H1 (cell line): Measurements from ENCODE around the gene SPINT1. TPM values are rescaled to one million over a fixed set of nuclear protein-coding genes. Genes with fewer than 3 reads are reported as not detected.

ENCODE experiments used
- CTCF ChIA-PET: fragments of 300-600 bp; sonication (Branson Sonifier 250); formaldehyde crosslinking; loops from one replicate; lab custom pipeline; 2021; ENCODE audit not compliant: partially characterized antibody; lab: Charles Lee
- POLR2A ChIA-PET: fragments of 300-600 bp; sonication (Branson Sonifier 250); formaldehyde crosslinking; loops from one replicate; lab custom pipeline; 2021; ENCODE audit warnings: inconsistent platforms; ENCODE audit not compliant: partially characterized antibody; lab: Charles Lee
- DNase-seq, 2 experiments: peaks; one replicate each; pipeline versions ENCODE4 v3.0.0 to v3.0.0-alpha.2; 2010 to 2022; ENCODE audit warnings: low spot score in 2 of 2, low read depth in 1 of 2, mixed read lengths in 1 of 2
- FAIRE-seq: peaks from 2 replicates; lab custom pipeline; 2011; peaks lifted over from hg19 to GRCh38; lab: Jason Lieb, UNC
- H2AFZ ChIP-seq: 2 replicates; pipeline ENCODE4 v1.8.1; 2012; ENCODE audit warnings: low read length, inconsistent platforms
- H2AK5ac ChIP-seq: 2 replicates; pipeline ENCODE4 v1.6.1; 2013; ENCODE audit warnings: low read depth, low read length
- H2BK120ac ChIP-seq: replicated peaks from 2 replicates; pipeline ENCODE3; 2013; ENCODE audit warnings: low read depth, low read length, inconsistent platforms
- H2BK12ac ChIP-seq: 2 replicates; pipeline ENCODE4 v1.6.1; 2013; ENCODE audit warnings: low read depth, low read length
- H2BK15ac ChIP-seq: 2 replicates; pipeline ENCODE4 v1.6.1; 2013; ENCODE audit warnings: low read length
- H2BK20ac ChIP-seq: 2 replicates; pipeline ENCODE4 v1.6.1; 2013; ENCODE audit warnings: low read length
- H2BK5ac ChIP-seq: 2 replicates; pipeline ENCODE4 v1.6.1; 2013; ENCODE audit warnings: low read depth, low read length
- H3K14ac ChIP-seq: 2 replicates; pipeline ENCODE4 v1.6.1; 2013; ENCODE audit warnings: inconsistent platforms; ENCODE audit not compliant: insufficient read length
- H3K18ac ChIP-seq: 2 replicates; pipeline ENCODE4 v1.6.1; 2013; ENCODE audit warnings: low read length; ENCODE audit errors: extremely low read depth
- H3K23ac ChIP-seq: 2 replicates; pipeline ENCODE4 v1.6.1; 2013; ENCODE audit warnings: inconsistent platforms; ENCODE audit not compliant: insufficient read length
- H3K23me2 ChIP-seq: 2 replicates; pipeline ENCODE4 v1.6.1; 2013; ENCODE audit warnings: low read depth, low read length
- H3K27ac ChIP-seq: 2 replicates; pipeline ENCODE4 v1.6.1; 2011; ENCODE audit warnings: low read depth, low read length, inconsistent platforms
- H3K27me3 ChIP-seq, 4 experiments: replicated peaks in 1 of 4; 1 replicate in 1 of 4; 2 replicates in 3 of 4; pipeline versions ENCODE4 v1.6.1 to v1.8.1; 2011 to 2013; ENCODE audit warnings: low read length in 3 of 4, mild to moderate bottlenecking in 3 of 4, inconsistent platforms in 2 of 4, mixed read lengths in 2 of 4, moderate library complexity in 1 of 4; ENCODE audit not compliant: control insufficient read depth in 3 of 4, insufficient read depth in 3 of 4; ENCODE audit errors: extremely low read depth in 1 of 4
- H3K36me3 ChIP-seq, 4 experiments: 2 replicates each; pipeline versions ENCODE4 v1.6.1 to v1.8.1; 2011 to 2013; ENCODE audit warnings: mild to moderate bottlenecking in 4 of 4, low read length in 3 of 4, moderate library complexity in 2 of 4, control low read depth in 1 of 4, inconsistent platforms in 1 of 4; ENCODE audit not compliant: insufficient read depth in 4 of 4, control insufficient read depth in 2 of 4
- H3K4ac ChIP-seq: replicated peaks from 2 replicates; pipeline ENCODE3; 2013; ENCODE audit warnings: low read length, low read depth, mixed read lengths, inconsistent platforms; ENCODE audit not compliant: insufficient read length
- H3K4me1 ChIP-seq, 4 experiments: replicated peaks in 1 of 4; 1 replicate in 1 of 4; 2 replicates in 3 of 4; pipeline versions ENCODE4 v1.6.1 to v1.8.1; 2011 to 2013; ENCODE audit warnings: low read length in 3 of 4, inconsistent platforms in 2 of 4, mixed read lengths in 1 of 4; ENCODE audit not compliant: insufficient read depth in 4 of 4, control insufficient read depth in 3 of 4
- H3K4me2 ChIP-seq, 2 experiments: 2 replicates each; pipeline versions ENCODE4 v1.6.1 to v1.8.1; 2011 to 2013; ENCODE audit warnings: low read depth in 2 of 2, low read length in 2 of 2, control low read depth in 1 of 2, inconsistent platforms in 1 of 2, mild to moderate bottlenecking in 1 of 2; ENCODE audit not compliant: insufficient read depth in 1 of 2
- H3K4me3 ChIP-seq, 4 experiments: fragments of 200-600, 300-600 bp in 1 of 4; sonication (generic), shearing (Covaris generic), sonication (Bioruptor Twin) in 1 of 4; 2 replicates each; pipeline versions ENCODE4 v1.5.1 to v1.8.1; 2011 to 2016; ENCODE audit warnings: low read length in 4 of 4, low read depth in 3 of 4, control low read depth in 2 of 4, inconsistent platforms in 2 of 4, mild to moderate bottlenecking in 2 of 4, mixed read lengths in 1 of 4, moderate library complexity in 1 of 4; ENCODE audit not compliant: insufficient read depth in 2 of 4; ENCODE audit errors: extremely low read depth in 1 of 4
- H3K56ac ChIP-seq: replicated peaks from 2 replicates; pipeline ENCODE3; 2013; ENCODE audit warnings: low read depth, mild to moderate bottlenecking, mixed read lengths, low read length, inconsistent platforms; ENCODE audit not compliant: insufficient read length
- H3K79me1 ChIP-seq: 2 replicates; pipeline ENCODE4 v1.6.1; 2013; ENCODE audit warnings: low read depth, low read length, control low read depth
- H3K79me2 ChIP-seq, 2 experiments: 2 replicates each; pipeline versions ENCODE4 v1.6.1 to v1.8.1; 2012 to 2013; ENCODE audit warnings: low read length in 2 of 2, mild to moderate bottlenecking in 2 of 2, inconsistent platforms in 1 of 2; ENCODE audit not compliant: insufficient read depth in 2 of 2, control insufficient read depth in 1 of 2
- H3K9ac ChIP-seq, 4 experiments: replicated peaks in 1 of 4; 1 replicate in 1 of 4; 2 replicates in 3 of 4; pipeline versions ENCODE4 v1.6.1 to v1.8.1; 2011 to 2013; ENCODE audit warnings: low read depth in 3 of 4, low read length in 3 of 4, control low read depth in 2 of 4, mild to moderate bottlenecking in 2 of 4, moderate library complexity in 2 of 4, inconsistent platforms in 1 of 4; ENCODE audit errors: extremely low read depth in 1 of 4
- H3K9me3 ChIP-seq, 2 experiments: 2 replicates each; pipeline versions ENCODE4 v1.6.1 to v1.8.1; 2012 to 2013; ENCODE audit warnings: mild to moderate bottlenecking in 2 of 2, moderate library complexity in 2 of 2, control low read depth in 1 of 2, inconsistent platforms in 1 of 2, low read depth in 1 of 2, low read length in 1 of 2, mixed read lengths in 1 of 2; ENCODE audit not compliant: insufficient read depth in 2 of 2
- H4K20me1 ChIP-seq, 2 experiments: replicated peaks in 1 of 2; 2 replicates each; pipeline versions ENCODE3 to v1.8.1; 2011 to 2013; ENCODE audit warnings: inconsistent platforms in 2 of 2, low read length in 2 of 2, mild to moderate bottlenecking in 1 of 2; ENCODE audit not compliant: insufficient read depth in 2 of 2, control insufficient read depth in 1 of 2
- H4K5ac ChIP-seq: 2 replicates; pipeline ENCODE4 v1.6.1; 2013; ENCODE audit warnings: low read length, low read depth, mixed read lengths, inconsistent platforms; ENCODE audit not compliant: insufficient read length
- H4K8ac ChIP-seq: 2 replicates; pipeline ENCODE4 v1.8.0; 2013; ENCODE audit warnings: mild to moderate bottlenecking, moderate library complexity, low read length, inconsistent platforms; ENCODE audit not compliant: insufficient read depth; ENCODE audit errors: extremely low read depth
- H4K91ac ChIP-seq: replicated peaks from 2 replicates; pipeline ENCODE3; 2013; ENCODE audit warnings: low read length, mixed read lengths, inconsistent platforms; ENCODE audit not compliant: insufficient read length
- BCL11A ChIP-seq, 2 experiments: IDR thresholded peaks; one replicate each; pipeline ENCODE4 v1.6.1; 2011; ENCODE audit warnings: low read depth in 2 of 2, low read length in 2 of 2, mild to moderate bottlenecking in 2 of 2
- CTCF ChIP-seq, 3 experiments: IDR thresholded peaks; 1 replicate in 2 of 3; 2 replicates in 1 of 3; pipeline versions ENCODE4 v1.5.1 to v1.6.1; 2011; ENCODE audit warnings: low read length in 3 of 3, mild to moderate bottlenecking in 3 of 3, inconsistent platforms in 2 of 3, low read depth in 1 of 3, moderate library complexity in 1 of 3; ENCODE audit not compliant: insufficient read depth in 1 of 3; ENCODE audit errors: control extremely low read depth in 1 of 3
- HDAC2 ChIP-seq, 2 experiments: fragments of 300-600 bp in 1 of 2; sonication (generic) in 1 of 2; IDR thresholded peaks; 2 replicates each; pipeline ENCODE4 v1.6.1; 2011 to 2012; ENCODE audit warnings: low read depth in 2 of 2, low read length in 2 of 2, mild to moderate bottlenecking in 2 of 2, moderate library complexity in 2 of 2, borderline replicate concordance in 1 of 2, inconsistent platforms in 1 of 2
- KDM1A ChIP-seq: fragments of 200-600, 300-600 bp; sonication (generic); IDR thresholded peaks from 2 replicates; pipeline ENCODE4 v1.7.1; 2016; ENCODE audit warnings: mild to moderate bottlenecking, low read length, borderline replicate concordance
- NRF1 ChIP-seq: IDR thresholded peaks from 2 replicates; pipeline ENCODE4 v1.6.1; 2011; ENCODE audit warnings: mild to moderate bottlenecking, low read depth, low read length, improper control_type of control experiment
- POLR2A ChIP-seq, 2 experiments: IDR thresholded peaks; 1 replicate in 1 of 2; 2 replicates in 1 of 2; pipeline ENCODE4 v1.6.1; 2011; ENCODE audit warnings: low read depth in 2 of 2, low read length in 2 of 2, mild to moderate bottlenecking in 2 of 2; ENCODE audit errors: control extremely low read depth in 1 of 2
- RXRA ChIP-seq: IDR thresholded peaks from 2 replicates; pipeline ENCODE4 v1.6.1; 2011; ENCODE audit warnings: low read depth, mild to moderate bottlenecking, low read length, moderate library complexity; ENCODE audit not compliant: insufficient read depth
- SIN3A ChIP-seq, 2 experiments: IDR thresholded peaks in 1 of 2; conservative IDR thresholded peaks in 1 of 2; 2 replicates each; pipeline ENCODE4 v1.6.1; 2011 to 2012; ENCODE audit warnings: low read length in 2 of 2, improper control_type of control experiment in 1 of 2, low read depth in 1 of 2, mild to moderate bottlenecking in 1 of 2
- SP1 ChIP-seq: IDR thresholded peaks from 2 replicates; pipeline ENCODE4 v1.6.1; 2011; ENCODE audit warnings: low read depth, low read length
- ZNF274 ChIP-seq: IDR thresholded peaks from 2 replicates; pipeline ENCODE4 v1.7.0; 2012; ENCODE audit warnings: low read length, borderline replicate concordance; ENCODE audit errors: extremely low read depth
- WGBS, 2 experiments: shearing (Covaris generic) in 1 of 2; methylation state at CpG; one replicate each; pipeline versions ENCODE4 v1.1.6 to v1.1.7; 2013 to 2015; ENCODE audit warnings: low lambda C conversion rate in 2 of 2, mixed read lengths in 2 of 2, inconsistent platforms in 1 of 2, low coverage in 1 of 2, missing lambda C conversion rate in 1 of 2; ENCODE audit not compliant: insufficient replicate concordance in 2 of 2, insufficient coverage in 1 of 2, insufficient read length in 1 of 2; ENCODE audit errors: extremely low coverage in 1 of 2, missing lambda C conversion rate in 1 of 2; 5-methylcytosine and 5-hydroxymethylcytosine counted together
- polyA plus RNA-seq, 7 experiments: library from polyadenylated mRNA; depleted of rRNA in 3 of 7; stranded (reverse) in 5 of 7; unstranded in 2 of 7; fragments of >200 nt in 5 of 7; fragments of 200-250 nt in 2 of 7; gene quantifications; 1 replicate in 5 of 7; 2 replicates in 1 of 7; 4 replicates in 1 of 7; pipeline versions ENCODE4 v1.2.1 to v1.2.3, GENCODE V29; 2011 to 2013; ENCODE audit warnings: missing spikeins in 2 of 7, mixed read lengths in 2 of 7
- total RNA-seq: library from RNA; stranded (reverse); fragmentation: NEBNext Ultra II Directional; extraction: Animal tissue kit (Norgen Biotek cat#: 25700); gene quantifications from 2 replicates; pipeline ENCODE4 v1.2.1, GENCODE V29; 2021

The SPINT1 gene
- total and polyA plus RNA-seq, 2 of the 8 experiments (the other 6 are each of a cell fraction or from before 2014, with no cell fraction given): 117 to 155 TPM

DNA sequence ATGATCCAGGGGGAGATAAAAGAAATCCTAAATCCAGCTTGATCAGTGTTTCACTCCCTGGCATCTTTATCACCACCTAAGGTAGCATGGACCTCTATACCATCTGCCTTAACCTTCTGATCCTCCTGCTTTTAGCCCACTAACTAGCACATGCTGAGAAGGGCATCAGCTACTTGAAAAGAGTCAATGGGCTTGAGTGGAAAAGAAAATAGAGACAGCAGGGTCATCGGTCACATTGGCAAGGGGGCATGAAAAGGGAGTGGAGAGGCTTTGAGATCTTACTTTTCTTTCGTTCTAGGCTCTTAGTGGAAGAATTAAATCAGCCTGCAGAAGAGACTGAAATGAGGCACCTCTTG is 37.2 kb upstream of the SPINT1 start:
- H3K14ac ChIP-seq: no peak overlapping the region
- ChIA-PET CTCF (interaction anchor here (1.1 to 2.6 kb wide), 6 partner anchors 10 to 87 kb away, joined by 3 to 9 read pairs (median 6); partner anchors contain the start of gene VPS18), POLR2A (interaction anchor here (0.6 to 2.1 kb wide), 5 partner anchors 17 to 108 kb away, joined by 3 to 7 read pairs (median 4); partner anchors contain the start of gene VPS18)
- no peak overlapping the region for H3K18ac ChIP-seq
- H4K91ac ChIP-seq: no peak overlapping the region
- peak overlapping the region; percentile 79; the same call in 1 of the 2 replicates for H2BK5ac ChIP-seq
- H4K5ac ChIP-seq: no peak overlapping the region
- FAIRE-seq (no peak), DNase-seq (no peak)
- no peaks in the 10 kb centered on the region; a peak in 1 of 4 replicates for H3K79me2 ChIP-seq
- H3K79me1 ChIP-seq: no peaks in the 10 kb centered on the region
- H2AK5ac ChIP-seq: no peak overlapping the region
- H2AFZ ChIP-seq: peak overlapping the region; percentile 96
- H3K4me3 ChIP-seq: peak overlapping the region; percentile 86 to 99 (median 94)
- no peak overlapping the region for H2BK15ac ChIP-seq
- H3K9me3 ChIP-seq: no peaks in the 10 kb centered on the region
- H3K9ac ChIP-seq: peak overlapping the region in 2 of 4 experiments; percentile 48 to 81; a peak in 4 of 7 replicates
- no peak overlapping the region for H3K56ac ChIP-seq
- no peak overlapping the region for H3K23ac ChIP-seq
- peaks cover 0 to 10% (median 5%) of the 10 kb centered on the region in 4 experiments; a peak in 5 of 7 replicates for H3K4me1 ChIP-seq
- WGBS, 2 experiments: 8% methylated on average over 2 of the region's 2 CpGs; no CpG with 5 or more reads in 1 of the 2 experiments
- H2BK12ac ChIP-seq: no peak overlapping the region
- H3K4ac ChIP-seq: no peak overlapping the region
- no peaks in the 10 kb centered on the region for H4K20me1 ChIP-seq
- no peak overlapping the region for H3K27ac ChIP-seq
- H2BK120ac ChIP-seq: no peak overlapping the region
- H3K4me2 ChIP-seq: peak overlapping the region; percentile 85 to 91
- H3K23me2 ChIP-seq: peaks cover 9% of the 10 kb centered on the region; the same call in 1 of the 2 replicates
- no peaks in the 10 kb centered on the region for H3K27me3 ChIP-seq
- H2BK20ac ChIP-seq: no peak overlapping the region
- peaks cover 0 to 2% (median 0%) of the 10 kb centered on the region in 4 experiments; a peak in 1 of 8 replicates for H3K36me3 ChIP-seq
- no peak overlapping the region for H4K8ac ChIP-seq
- no peak for TF ChIP-seq HDAC2 (IDR thresholded peaks at IDR 0.05; ENCODE audit: borderline replicate concordance in 1 of 2, low read depth in 2 of 2, low read length in 2 of 2)
- TF ChIP-seq SIN3A (conservative IDR thresholded peaks at IDR 0.05 in 1 of 2, IDR thresholded peaks at IDR 0.05 in 1 of 2; ENCODE audit: low read depth in 1 of 2, low read length in 2 of 2): no peak
- no peak for TF ChIP-seq BCL11A (IDR thresholded peaks at IDR 0.05; ENCODE audit: low read depth in 2 of 2, low read length in 2 of 2)
- TF ChIP-seq NRF1: no peak
- TF ChIP-seq POLR2A (IDR thresholded peaks at IDR 0.05; ENCODE audit: control extremely low read depth in 1 of 2, low read depth in 2 of 2, low read length in 2 of 2): no peak
- no peak for TF ChIP-seq CTCF (IDR thresholded peaks at IDR 0.05; ENCODE audit: control extremely low read depth in 1 of 3, insufficient read depth in 1 of 3, low read depth in 1 of 3, low read length in 3 of 3)
- TF ChIP-seq RXRA: no peak
- TF ChIP-seq SP1: no peak
- TF ChIP-seq ZNF274: no peak
- no peak for TF ChIP-seq KDM1A
